Mesenchymal stem cell (in vitro differentiated cells and primary cell): ENCODE results near the gene PKN2.

Source experiments
- DNase-seq: peaks from one replicate; pipeline ENCODE4 v3.0.0-alpha.2; 2013
- H2AFZ ChIP-seq: one replicate; pipeline ENCODE4 v1.6.1; 2013; ENCODE audit warnings: low read depth, mild to moderate bottlenecking, control low read depth, inconsistent platforms, low read length, moderate library complexity
- H2AK5ac ChIP-seq: 2 replicates; pipeline ENCODE4 v1.6.1; 2013; ENCODE audit warnings: low read length, moderate library complexity, mild to moderate bottlenecking, inconsistent platforms; ENCODE audit not compliant: severe bottlenecking
- H2BK120ac ChIP-seq: one replicate; pipeline ENCODE4 v1.6.1; 2013; ENCODE audit warnings: low read depth, mild to moderate bottlenecking, inconsistent platforms, low read length, moderate library complexity
- H2BK12ac ChIP-seq, 2 experiments: one replicate each; pipeline ENCODE4 v1.6.1; 2013; ENCODE audit warnings: inconsistent platforms in 2 of 2, low read length in 2 of 2, mild to moderate bottlenecking in 2 of 2, moderate library complexity in 2 of 2, control low read depth in 1 of 2
- H2BK15ac ChIP-seq: one replicate; pipeline ENCODE4 v1.6.1; 2013; ENCODE audit warnings: mild to moderate bottlenecking, low read depth, inconsistent platforms; ENCODE audit not compliant: poor library complexity, severe bottlenecking
- H2BK5ac ChIP-seq: 2 replicates; pipeline ENCODE4 v1.6.1; 2013; ENCODE audit warnings: low read depth, mild to moderate bottlenecking, low read length, control low read depth, inconsistent platforms; ENCODE audit not compliant: poor library complexity, severe bottlenecking
- H3K14ac ChIP-seq, 2 experiments: one replicate each; pipeline ENCODE4 v1.6.1; 2013; ENCODE audit warnings: inconsistent platforms in 2 of 2, low read length in 2 of 2, control low read depth in 1 of 2, mild to moderate bottlenecking in 1 of 2, moderate library complexity in 1 of 2
- H3K18ac ChIP-seq, 2 experiments: one replicate each; pipeline ENCODE4 v1.6.1; 2013; ENCODE audit warnings: inconsistent platforms in 2 of 2, low read length in 2 of 2, control low read depth in 1 of 2, low read depth in 1 of 2, mild to moderate bottlenecking in 1 of 2
- H3K23ac ChIP-seq, 2 experiments: one replicate each; pipeline ENCODE4 v1.6.1; 2013; ENCODE audit warnings: inconsistent platforms in 2 of 2, low read length in 2 of 2, mild to moderate bottlenecking in 2 of 2, moderate library complexity in 2 of 2, control low read depth in 1 of 2
- H3K27ac ChIP-seq: 2 replicates; pipeline ENCODE4 v1.5.1; 2013; ENCODE audit warnings: mild to moderate bottlenecking, moderate library complexity, low read length, control low read depth, inconsistent platforms; ENCODE audit not compliant: poor library complexity, severe bottlenecking
- H3K27me3 ChIP-seq, 2 experiments: 2 replicates each; pipeline versions ENCODE4 v1.6.1 to v1.7.0; 2013; ENCODE audit warnings: low read length in 2 of 2, mild to moderate bottlenecking in 2 of 2, moderate library complexity in 2 of 2, control low read depth in 1 of 2, inconsistent platforms in 1 of 2; ENCODE audit not compliant: control insufficient read depth in 1 of 2, insufficient read depth in 1 of 2
- H3K36me3 ChIP-seq, 2 experiments: 2 replicates each; pipeline versions ENCODE4 v1.6.1 to v1.7.0; 2013; ENCODE audit warnings: low read length in 2 of 2, control low read depth in 1 of 2, inconsistent platforms in 1 of 2, low read depth in 1 of 2, mild to moderate bottlenecking in 1 of 2; ENCODE audit not compliant: insufficient read depth in 2 of 2, control insufficient read depth in 1 of 2
- H3K4ac ChIP-seq, 2 experiments: one replicate each; pipeline ENCODE4 v1.6.1; 2013; ENCODE audit warnings: inconsistent platforms in 2 of 2, low read length in 2 of 2, mild to moderate bottlenecking in 2 of 2, moderate library complexity in 2 of 2, control low read depth in 1 of 2, low read depth in 1 of 2
- H3K4me1 ChIP-seq: 2 replicates; pipeline ENCODE4 v1.6.1; 2013; ENCODE audit warnings: low read depth, low read length, control low read depth; ENCODE audit not compliant: control insufficient read depth, insufficient read depth
- H3K4me2 ChIP-seq: 2 replicates; pipeline ENCODE4 v1.6.1; 2013; ENCODE audit warnings: low read length, mild to moderate bottlenecking, inconsistent platforms; ENCODE audit not compliant: poor library complexity, severe bottlenecking
- H3K4me3 ChIP-seq, 2 experiments: 2 replicates each; pipeline versions ENCODE4 v1.5.1 to v1.7.0; 2013; ENCODE audit warnings: low read length in 2 of 2, mild to moderate bottlenecking in 2 of 2, control low read depth in 1 of 2, low read depth in 1 of 2; ENCODE audit not compliant: insufficient read depth in 1 of 2
- H3K79me1 ChIP-seq: replicated peaks from 2 replicates; pipeline ENCODE4 v1.6.1; 2013; ENCODE audit warnings: mild to moderate bottlenecking, control low read depth, low read length, inconsistent platforms; ENCODE audit not compliant: poor library complexity, severe bottlenecking
- H3K9ac ChIP-seq: 2 replicates; pipeline ENCODE4 v1.7.0; 2013; ENCODE audit warnings: mild to moderate bottlenecking, low read length, moderate library complexity
- H3K9me3 ChIP-seq: 2 replicates; pipeline ENCODE4 v1.7.0; 2013; ENCODE audit warnings: mild to moderate bottlenecking, low read length; ENCODE audit not compliant: control insufficient read depth
- H4K8ac ChIP-seq: one replicate; pipeline ENCODE4 v1.6.1; 2013; ENCODE audit warnings: inconsistent platforms, mild to moderate bottlenecking, low read length, moderate library complexity
- H4K91ac ChIP-seq: one replicate; pipeline ENCODE4 v1.6.1; 2013; ENCODE audit warnings: mild to moderate bottlenecking, low read length, inconsistent platforms
- WGBS: methylation state at CpG from one replicate; pipeline ENCODE4 v1.1.7; 2013; ENCODE audit warnings: mixed read lengths; 5-methylcytosine and 5-hydroxymethylcytosine counted together

Gene PKN2

GRCh38 chr1:88698140-88698539, 14.1 kb downstream of the PKN2 start:
- Histone ChIP-seq H3K27ac (no peak overlapping the region), H2BK12ac (no peak overlapping the region), H3K14ac (no peak overlapping the region), H3K79me1 (peaks cover 3% of the 10 kb centered on the region), H2BK15ac (no peak overlapping the region), H3K4me1 (no peaks in the 10 kb centered on the region), H4K91ac (no peak overlapping the region), H2AFZ (no peak overlapping the region), H2AK5ac (no peak overlapping the region), H3K23ac (no peak overlapping the region), H2BK5ac (no peak overlapping the region), H3K27me3 (no peaks in the 10 kb centered on the region), H3K9me3 (no peaks in the 10 kb centered on the region), H2BK120ac (no peak overlapping the region), H4K8ac (no peak overlapping the region), H3K4me2 (no peak overlapping the region), H3K9ac (no peak overlapping the region), H3K4me3 (no peak overlapping the region), H3K18ac (no peak overlapping the region), H3K36me3 (peaks cover 0 to 12% of the 10 kb centered on the region in 2 experiments), H3K4ac (no peak overlapping the region)
- peak; percentile 67 for DNase-seq
- WGBS: 60% methylated on average over 1 of the region's 2 CpGs

- H2BK15ac ChIP-seq: no peak overlapping the region
- no peaks in the 10 kb centered on the region for H3K4me1 ChIP-seq
- no peaks in the 10 kb centered on the region for H3K27me3 ChIP-seq
- H4K8ac ChIP-seq: no peak overlapping the region
- H4K91ac ChIP-seq: no peak overlapping the region
- no peak overlapping the region for H2BK12ac ChIP-seq
- peaks cover 0 to 6% of the 10 kb centered on the region in 2 experiments for H3K36me3 ChIP-seq
- H3K4me3 ChIP-seq: no peak overlapping the region
- H3K23ac ChIP-seq: no peak overlapping the region
- no peak overlapping the region for H3K14ac ChIP-seq
- H3K4me2 ChIP-seq: no peak overlapping the region
- H3K79me1 ChIP-seq: peaks cover 3% of the 10 kb centered on the region
- no peak overlapping the region for H3K18ac ChIP-seq
- no peak overlapping the region for H3K9ac ChIP-seq
- DNase-seq: no peak
- no peak overlapping the region for H2AK5ac ChIP-seq
- no peak overlapping the region for H2BK5ac ChIP-seq
- WGBS: no CpG with 5 or more reads among the region's 2 CpGs
- H3K9me3 ChIP-seq: no peaks in the 10 kb centered on the region
- no peak overlapping the region for H2BK120ac ChIP-seq
- H2AFZ ChIP-seq: no peak overlapping the region
- no peak overlapping the region for H3K27ac ChIP-seq
- no peak overlapping the region for H3K4ac ChIP-seq
Measured at GRCh38 chr1:88698764-88699163, 14.7 kb downstream of the PKN2 start.

GRCh38 chr1:88700425-88701013, 16.4 kb downstream of the PKN2 start:
- Histone ChIP-seq H3K23ac (no peak overlapping the region), H2BK15ac (no peak overlapping the region), H3K36me3 (no peaks in the 10 kb centered on the region), H2AFZ (no peak overlapping the region), H3K14ac (no peak overlapping the region), H2BK12ac (no peak overlapping the region), H2AK5ac (no peak overlapping the region), H3K4me3 (no peak overlapping the region), H4K91ac (no peak overlapping the region), H2BK5ac (no peak overlapping the region), H3K18ac (no peak overlapping the region), H3K9me3 (no peaks in the 10 kb centered on the region), H3K4me2 (no peak overlapping the region), H3K4ac (no peak overlapping the region), H3K9ac (no peak overlapping the region), H3K4me1 (no peaks in the 10 kb centered on the region), H3K27ac (no peak overlapping the region), H3K27me3 (no peaks in the 10 kb centered on the region), H3K79me1 (peaks cover 3% of the 10 kb centered on the region), H2BK120ac (no peak overlapping the region), H4K8ac (no peak overlapping the region)
- WGBS: 95% methylated on average over 4 of the region's 5 CpGs
- DNase-seq: no peak

- Histone ChIP-seq H3K18ac (no peak overlapping the region), H2BK12ac (no peak overlapping the region), H2BK15ac (no peak overlapping the region), H3K4me1 (no peaks in the 10 kb centered on the region), H3K9me3 (no peaks in the 10 kb centered on the region), H2BK5ac (no peak overlapping the region), H2BK120ac (no peak overlapping the region), H3K36me3 (no peaks in the 10 kb centered on the region), H3K9ac (no peak overlapping the region), H3K14ac (no peak overlapping the region), H3K4me2 (no peak overlapping the region), H3K27ac (no peak overlapping the region), H2AK5ac (no peak overlapping the region), H4K91ac (no peak overlapping the region), H4K8ac (no peak overlapping the region), H2AFZ (no peak overlapping the region), H3K4ac (no peak overlapping the region), H3K79me1 (peaks cover 3% of the 10 kb centered on the region), H3K23ac (no peak overlapping the region), H3K4me3 (no peak overlapping the region), H3K27me3 (no peaks in the 10 kb centered on the region)
- WGBS: no CpG with 5 or more reads among the region's 2 CpGs
- peak; percentile 25 for DNase-seq
Measured at GRCh38 chr1:88701275-88701674, 17.2 kb downstream of the PKN2 start.
